Activated CD4-positive, alpha-beta memory T cell treated with anti-CD3 and anti-CD28 coated beads, Interleukin-2, amount 10 ng/mL, durations not matched to agents 7 days and 5 days (primary cell): ENCODE measurements around the gene CDK10. TPM values are rescaled to one million over a fixed set of nuclear protein-coding genes. Genes with fewer than 3 reads are reported as not detected.
A peak's percentile ranks its signal among the peaks of the same experiment; 100 is the strongest.
"Not testable (repeated sequence)": the region's sequence is repeated elsewhere in the genome, so short reads cannot be mapped to it uniquely, and the experiment has no call there.

Experiments
- CTCF ChIA-PET: fragments of 350-600 bp; sonication (Branson Sonifier 250); formaldehyde crosslinking; loops from one replicate; lab custom pipeline; 2021; ENCODE audit warnings: antibody characterized with exemption, inconsistent platforms; lab: Charles Lee
- POLR2A ChIA-PET: fragments of 350-600 bp; sonication (Branson Sonifier 250); formaldehyde crosslinking; loops from one replicate; lab custom pipeline; 2021; ENCODE audit warnings: antibody characterized with exemption; lab: Charles Lee
- DNase-seq: peaks from one replicate; pipeline ENCODE4 v3.0.0-alpha.2; 2020
- H3K27ac Mint-ChIP-seq: one replicate; pipeline ENCODE4 v1.8.0; 2021; ENCODE audit warnings: mild to moderate bottlenecking, mixed read lengths
- H3K27me3 Mint-ChIP-seq: one replicate; pipeline ENCODE4 v1.8.0; 2021; ENCODE audit warnings: mixed read lengths
- H3K36me3 Mint-ChIP-seq: one replicate; pipeline ENCODE4 v1.8.0; 2021; ENCODE audit warnings: low read depth, mixed read lengths
- H3K4me1 Mint-ChIP-seq: one replicate; pipeline ENCODE4 v1.8.0; 2021; ENCODE audit warnings: mixed read lengths
- H3K4me3 Mint-ChIP-seq: one replicate; pipeline ENCODE4 v1.8.0; 2021; ENCODE audit warnings: mild to moderate bottlenecking, mixed read lengths
- H3K9me3 Mint-ChIP-seq: one replicate; pipeline ENCODE4 v1.8.0; 2021; ENCODE audit warnings: mixed read lengths
- total RNA-seq, 2 experiments: library from RNA; stranded (reverse); gene quantifications; one replicate each; pipeline ENCODE4 v1.2.3, GENCODE V29; 2021

Gene CDK10
- total RNA-seq, 2 experiments from 2014 or later = 73.2 to 74.0 TPM

- Mint-ChIP-seq H3K27me3 (no peaks in the 10 kb centered on the region), H3K27ac (peak overlapping the region; percentile 44), H3K4me3 (peak overlapping the region; percentile 2), H3K36me3 (peaks cover 20% of the 10 kb centered on the region), H3K4me1 (peaks cover 42% of the 10 kb centered on the region), H3K9me3 (no peaks in the 10 kb centered on the region)
- ChIA-PET CTCF (no interaction called here), POLR2A (interaction anchor here (0.9 to 1.1 kb wide), 2 partner anchors 93 to 437 kb away, joined by 3 read pairs; partner anchors contain the start of gene ZNF778)
- no peak for DNase-seq
Observed at GRCh38 chr16:89655062-89655643, 31.3 kb upstream of the CDK10 start.

- H3K9me3 Mint-ChIP-seq = no peaks in the 10 kb centered on the region
- DNase-seq = no peak
- CTCF ChIA-PET = no interaction called here
- H3K36me3 Mint-ChIP-seq = peaks cover 28% of the 10 kb centered on the region
- H3K27me3 Mint-ChIP-seq = no peaks in the 10 kb centered on the region
- peak overlapping the region; percentile 90 for H3K4me3 Mint-ChIP-seq
- POLR2A ChIA-PET = interaction anchor here (0.7 to 1.7 kb wide), 5 partner anchors 41 to 394 kb away, joined by 3 to 5 read pairs (median 4); no protein-coding TSS in a partner anchor
- peaks cover 49% of the 10 kb centered on the region for H3K4me1 Mint-ChIP-seq
- peak overlapping the region; percentile 72 for H3K27ac Mint-ChIP-seq
Observed at GRCh38 chr16:89656435-89657121, 29.9 kb upstream of the CDK10 start.

- DNase-seq = peak; percentile 93
- peaks cover 49% of the 10 kb centered on the region for H3K4me1 Mint-ChIP-seq
- no peaks in the 10 kb centered on the region for H3K27me3 Mint-ChIP-seq
- H3K9me3 Mint-ChIP-seq = no peaks in the 10 kb centered on the region
- peak within 1 kb of the TSS; percentile 90 for H3K4me3 Mint-ChIP-seq
- peak within 1 kb of the TSS; percentile 78 for H3K27ac Mint-ChIP-seq
- peaks cover 30% of the 10 kb centered on the region for H3K36me3 Mint-ChIP-seq
- ChIA-PET CTCF (interaction anchor here (0.6 to 2.0 kb wide), 2 partner anchors 43 to 121 kb away, joined by 5 to 7 read pairs; partner anchors contain the start of gene SPATA2L), POLR2A (interaction anchor here (0.7 to 2.3 kb wide), 12 partner anchors 28 to 395 kb away, joined by 3 to 16 read pairs (median 4); partner anchors contain the start of genes CDK10 and SPATA2L)
Observed at GRCh38 chr16:89657442-89658220, 28.9 kb upstream of the CDK10 start, which contains the start of the genes CHMP1A and SPATA33. Gene CHMP1A (minus strand): TSS chr16:89657708. CDS start chr16:89657588, 120 bp downstream. Gene SPATA33 (plus strand): TSS chr16:89657836. CDS start chr16:89657912, 76 bp downstream.

- CTCF ChIA-PET = interaction anchor here (2.0 kb wide), 1 partner anchor 42 kb away, joined by 7 read pairs; the partner anchor contains the start of gene SPATA2L
- Mint-ChIP-seq H3K27me3 (no peaks in the 10 kb centered on the region), H3K4me1 (peaks cover 49% of the 10 kb centered on the region), H3K36me3 (peaks cover 36% of the 10 kb centered on the region), H3K4me3 (peak overlapping the region; percentile 90), H3K27ac (peak overlapping the region; percentile 78), H3K9me3 (no peaks in the 10 kb centered on the region)
- POLR2A ChIA-PET = interaction anchor here (0.8 to 2.3 kb wide), 11 partner anchors 17 to 206 kb away, joined by 3 to 16 read pairs (median 3); partner anchors contain the start of genes CDK10, SPATA2L and SPG7
- peak; percentile 33 for DNase-seq
Observed at GRCh38 chr16:89658221-89658879, 28.1 kb upstream of the CDK10 start.

- peak overlapping the region; percentile 7 for H3K4me3 Mint-ChIP-seq
- H3K36me3 Mint-ChIP-seq = peaks cover 43% of the 10 kb centered on the region
- no peak for DNase-seq
- POLR2A ChIA-PET = interaction anchor here (1.3 to 1.4 kb wide), 2 partner anchors 8 to 26 kb away, joined by 3 to 4 read pairs; partner anchors contain the start of gene CDK10
- CTCF ChIA-PET = no interaction called here
- no peaks in the 10 kb centered on the region for H3K27me3 Mint-ChIP-seq
- H3K4me1 Mint-ChIP-seq = peaks cover 41% of the 10 kb centered on the region
- peak overlapping the region; percentile 9 for H3K27ac Mint-ChIP-seq
- no peaks in the 10 kb centered on the region for H3K9me3 Mint-ChIP-seq
Observed at GRCh38 chr16:89660146-89660545, 26.3 kb upstream of the CDK10 start.

- no peak for DNase-seq
- no peak overlapping the region for H3K27ac Mint-ChIP-seq
- ChIA-PET POLR2A (no interaction called here), CTCF (interaction anchor here (0.6 kb wide), 1 partner anchor 176 kb away, joined by 5 read pairs; no protein-coding TSS in a partner anchor)
- no peaks in the 10 kb centered on the region for H3K27me3 Mint-ChIP-seq
- H3K36me3 Mint-ChIP-seq = peaks cover 41% of the 10 kb centered on the region
- no peak overlapping the region for H3K4me3 Mint-ChIP-seq
- H3K4me1 Mint-ChIP-seq = peaks cover 30% of the 10 kb centered on the region
- H3K9me3 Mint-ChIP-seq = no peaks in the 10 kb centered on the region
Observed at GRCh38 chr16:89661215-89661614, 25.3 kb upstream of the CDK10 start.

- CTCF ChIA-PET = interaction anchor here (0.6 kb wide), 1 partner anchor 113 kb away, joined by 5 read pairs; no protein-coding TSS in a partner anchor
- H3K4me3 Mint-ChIP-seq, H3K27me3 Mint-ChIP-seq, POLR2A ChIA-PET, DNase-seq, H3K27ac Mint-ChIP-seq, H3K9me3 Mint-ChIP-seq: not testable (repeated sequence)
- peaks cover 41% of the 10 kb centered on the region for H3K36me3 Mint-ChIP-seq
- H3K4me1 Mint-ChIP-seq = peaks cover 13% of the 10 kb centered on the region
Observed at GRCh38 chr16:89664238-89664637, 22.3 kb upstream of the CDK10 start.

GRCh38 chr16:89667000-89667399 lies 19.5 kb upstream of the CDK10 start:
- Mint-ChIP-seq H3K4me1 (peaks cover 12% of the 10 kb centered on the region), H3K36me3 (peaks cover 19% of the 10 kb centered on the region)
- H3K27ac Mint-ChIP-seq, CTCF ChIA-PET, H3K27me3 Mint-ChIP-seq, POLR2A ChIA-PET, DNase-seq, H3K9me3 Mint-ChIP-seq, H3K4me3 Mint-ChIP-seq: not testable (repeated sequence)

- peaks cover 18% of the 10 kb centered on the region for H3K36me3 Mint-ChIP-seq
- POLR2A ChIA-PET = interaction anchor here (1.0 kb wide), 1 partner anchor 8 kb away, joined by 3 read pairs; no protein-coding TSS in a partner anchor
- no peak overlapping the region for H3K27ac Mint-ChIP-seq
- CTCF ChIA-PET = interaction anchor here (0.9 kb wide), 1 partner anchor 92 kb away, joined by 3 read pairs; the partner anchor contains the start of gene CPNE7
- H3K9me3 Mint-ChIP-seq = no peaks in the 10 kb centered on the region
- peaks cover 12% of the 10 kb centered on the region for H3K4me1 Mint-ChIP-seq
- H3K27me3 Mint-ChIP-seq = no peaks in the 10 kb centered on the region
- no peak for DNase-seq
- H3K4me3 Mint-ChIP-seq = no peak overlapping the region
Observed at GRCh38 chr16:89667633-89668032, 18.9 kb upstream of the CDK10 start.

- Mint-ChIP-seq H3K9me3 (no peaks in the 10 kb centered on the region), H3K4me3 (no peak overlapping the region), H3K36me3 (peaks cover 9% of the 10 kb centered on the region), H3K27ac (no peak overlapping the region), H3K27me3 (no peaks in the 10 kb centered on the region), H3K4me1 (peaks cover 12% of the 10 kb centered on the region)
- POLR2A ChIA-PET = interaction anchor here (1.0 kb wide), 1 partner anchor 9 kb away, joined by 3 read pairs; no protein-coding TSS in a partner anchor
- CTCF ChIA-PET = interaction anchor here (0.5 to 0.9 kb wide), 2 partner anchors 18 to 93 kb away, joined by 3 read pairs; partner anchors contain the start of genes CDK10 and CPNE7
- no peak for DNase-seq
Observed at GRCh38 chr16:89668790-89669158, 17.7 kb upstream of the CDK10 start.

- H3K9me3 Mint-ChIP-seq = no peaks in the 10 kb centered on the region
- no peak overlapping the region for H3K27ac Mint-ChIP-seq
- POLR2A ChIA-PET = interaction anchor here (1.5 kb wide), 1 partner anchor 204 kb away, joined by 3 read pairs; the partner anchor contains the start of gene TCF25
- peaks cover 4% of the 10 kb centered on the region for H3K36me3 Mint-ChIP-seq
- H3K4me3 Mint-ChIP-seq = no peak overlapping the region
- no peak for DNase-seq
- H3K27me3 Mint-ChIP-seq = no peaks in the 10 kb centered on the region
- CTCF ChIA-PET = interaction anchor here (1.9 kb wide), 1 partner anchor 30 kb away, joined by 7 read pairs; no protein-coding TSS in a partner anchor
- peaks cover 12% of the 10 kb centered on the region for H3K4me1 Mint-ChIP-seq
Observed at GRCh38 chr16:89669755-89670154, 16.7 kb upstream of the CDK10 start.
